Stimulated activated naive CD8-positive, alpha-beta T cell treated with anti-CD3 and anti-CD28 coated beads, Interleukin-15, Interleukin-2, amounts not matched to agents 100 U/mL and 50 U/mL, for 24 hours (primary cell): ENCODE results near the gene ZNF211.
A peak's percentile ranks its signal among the peaks of the same experiment; 100 is the strongest.

Source experiments
- ATAC-seq: fragments of 150-1000 bp; cut with Tn5 transposase; one replicate; pipeline ENCODE4 v1.10.0; 2021
- DNase-seq: peaks from one replicate; pipeline ENCODE4 v3.0.0; 2021

ZNF211 gene

GRCh38 chr19:57632987-57633831 lies at the start of gene ZNF211:
TSS of gene ZNF211 (plus strand) at chr19:57633168. CDS start at chr19:57633347, 179 bp downstream.
- peak; percentile 100 for ATAC-seq
- peak; percentile 83 for DNase-seq

DNA sequence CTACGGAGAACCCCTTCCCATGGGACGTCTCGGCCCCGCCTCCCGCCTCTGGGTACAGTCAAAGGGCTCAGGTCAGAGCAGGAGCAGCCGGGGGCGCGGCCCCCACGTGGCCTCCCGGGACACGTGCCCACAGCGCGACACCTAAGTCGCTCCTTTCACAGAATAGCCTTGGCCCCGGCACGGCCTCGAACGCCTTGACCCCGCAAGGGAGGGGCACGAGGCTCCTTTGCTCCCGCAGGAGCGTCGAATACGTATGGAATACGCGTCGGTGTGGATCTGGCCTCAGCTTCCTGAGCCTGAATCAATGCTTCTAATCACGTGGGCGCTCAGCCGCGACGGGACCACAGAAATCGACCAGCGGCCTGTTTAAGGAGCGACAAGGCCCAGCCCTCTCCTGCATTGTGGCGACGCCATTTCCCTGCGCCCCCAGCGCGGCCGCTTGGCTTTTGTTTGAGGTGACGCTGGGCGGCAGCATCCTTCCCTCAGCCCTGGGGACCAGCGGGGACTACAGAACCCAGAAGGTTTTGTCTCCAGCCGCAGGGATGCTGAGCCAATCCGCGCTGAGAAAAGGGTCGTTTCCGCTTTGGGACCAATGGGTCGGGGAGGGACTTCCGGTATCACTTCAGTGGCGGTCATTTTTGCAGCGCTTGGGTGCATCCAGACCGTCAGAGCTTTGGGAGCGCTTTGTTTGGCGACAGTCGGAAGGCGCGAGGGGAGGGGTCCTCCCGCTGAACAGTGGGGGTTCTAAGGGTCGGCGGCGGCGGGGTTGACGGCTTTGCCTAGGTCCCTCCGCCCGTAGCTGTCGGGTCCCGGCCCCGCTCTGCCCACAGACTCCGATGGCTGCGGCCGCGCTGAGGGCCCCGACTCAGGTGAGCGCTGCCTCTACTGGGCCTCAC lies 49.2 kb upstream of the ZNF211 start, which contains the start of gene ZIK1:
TSS of gene ZIK1 (plus strand) at position 625 of the 896 bp plus-strand sequence. CDS start at position 837, 212 bp downstream.
- DNase-seq, result peak; percentile 84
- peak; percentile 89 for ATAC-seq

GRCh38 chr19:57587529-57587928 lies 45.4 kb upstream of the ZNF211 start:
- DNase-seq, result no peak
- no peak for ATAC-seq

DNA sequence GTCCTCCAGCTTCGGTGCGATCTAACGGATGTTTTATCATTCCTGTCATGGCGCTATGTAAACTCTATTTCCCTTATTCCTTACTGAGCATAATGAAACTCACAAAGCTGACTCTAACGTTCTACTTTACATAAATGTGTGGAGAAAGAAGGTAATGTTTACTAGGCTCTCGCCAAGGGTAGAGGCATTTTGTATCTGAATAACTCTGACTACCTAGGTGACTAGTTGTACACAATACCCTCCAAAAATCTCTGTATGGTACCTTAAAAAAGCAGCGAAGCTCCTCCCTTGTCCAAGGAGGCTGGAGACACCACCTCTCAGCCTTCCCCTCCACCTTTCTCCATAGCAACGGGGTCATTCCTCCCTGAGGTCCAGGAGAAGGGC lies 33.6 kb upstream of the ZNF211 start:
- ATAC-seq, result peak; percentile 8
- no peak for DNase-seq

DNA sequence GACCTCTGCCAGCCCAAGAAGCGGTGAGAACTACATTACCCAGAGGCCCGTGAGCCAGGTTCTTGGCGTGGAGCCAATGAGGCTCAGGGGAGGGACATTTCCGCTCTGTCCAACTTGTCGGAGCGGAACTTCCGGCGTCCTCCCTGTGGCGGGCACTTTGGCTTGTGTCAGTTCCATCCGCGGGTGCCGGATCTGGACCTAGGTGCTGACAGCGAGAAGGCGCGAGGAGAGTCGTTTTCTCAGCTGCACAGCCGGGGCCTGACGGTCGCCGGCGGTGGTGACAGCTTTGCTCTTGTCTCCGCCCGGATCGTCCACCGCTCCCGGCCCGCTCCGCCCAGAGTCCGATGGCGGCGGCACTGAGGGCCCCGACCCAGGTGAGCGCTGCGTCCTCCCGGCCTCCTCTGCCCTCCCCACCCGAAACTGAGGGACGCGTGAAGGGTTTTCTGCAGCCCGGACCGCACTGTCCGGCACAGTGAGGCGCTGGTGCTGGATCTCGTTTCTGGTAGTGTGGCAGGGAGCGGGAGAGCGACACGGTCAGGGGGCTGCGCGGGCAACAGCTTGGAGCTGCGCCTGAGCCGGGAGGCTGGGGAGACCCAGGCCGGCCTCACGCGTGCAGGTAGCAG lies 33.1 kb upstream of the ZNF211 start, which contains the start of gene ZNF530:
TSS of gene ZNF530 (plus strand) at position 125 of the 623 bp plus-strand sequence. CDS start 4,461 bp downstream, outside the sequence.
- peak; percentile 90 for DNase-seq
- peak; percentile 99 for ATAC-seq

GRCh38 chr19:57606931-57607330 lies 26.0 kb upstream of the ZNF211 start:
- ATAC-seq (no peak), DNase-seq (no peak)

DNA sequence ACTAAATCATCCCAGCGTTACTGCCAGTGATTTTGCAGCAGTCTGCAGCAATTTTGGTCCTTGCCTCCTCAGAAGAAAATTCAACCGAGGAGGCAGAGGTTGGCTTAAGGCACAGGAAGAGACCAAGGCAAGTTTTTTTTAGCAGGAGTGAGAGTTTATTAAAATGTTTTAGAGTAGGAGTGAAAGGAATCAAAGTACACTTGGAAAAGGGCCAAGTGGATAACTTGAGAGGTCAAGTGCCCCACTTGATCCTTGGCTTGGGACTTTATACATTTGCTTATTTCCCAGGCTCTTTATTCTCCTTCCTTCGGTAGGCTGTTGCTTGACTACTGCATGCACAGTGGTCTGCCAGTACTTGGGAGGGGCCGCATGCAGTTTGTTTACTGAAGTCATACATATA lies 21.9 kb upstream of the ZNF211 start:
- no peak for ATAC-seq
- no peak for DNase-seq

- peak; percentile 92 for DNase-seq
- ATAC-seq, result peak; percentile 98
These were observed 18.8 kb upstream of the ZNF211 start, which contains the start of gene ZNF134 for GRCh38 chr19:57613941-57614743. TSS of gene ZNF134 (plus strand) at chr19:57614242. CDS start at chr19:57619469, 5,227 bp downstream.

- ATAC-seq (no peak), DNase-seq (no peak)
These were observed 17.6 kb upstream of the ZNF211 start for GRCh38 chr19:57615346-57615745.

DNA sequence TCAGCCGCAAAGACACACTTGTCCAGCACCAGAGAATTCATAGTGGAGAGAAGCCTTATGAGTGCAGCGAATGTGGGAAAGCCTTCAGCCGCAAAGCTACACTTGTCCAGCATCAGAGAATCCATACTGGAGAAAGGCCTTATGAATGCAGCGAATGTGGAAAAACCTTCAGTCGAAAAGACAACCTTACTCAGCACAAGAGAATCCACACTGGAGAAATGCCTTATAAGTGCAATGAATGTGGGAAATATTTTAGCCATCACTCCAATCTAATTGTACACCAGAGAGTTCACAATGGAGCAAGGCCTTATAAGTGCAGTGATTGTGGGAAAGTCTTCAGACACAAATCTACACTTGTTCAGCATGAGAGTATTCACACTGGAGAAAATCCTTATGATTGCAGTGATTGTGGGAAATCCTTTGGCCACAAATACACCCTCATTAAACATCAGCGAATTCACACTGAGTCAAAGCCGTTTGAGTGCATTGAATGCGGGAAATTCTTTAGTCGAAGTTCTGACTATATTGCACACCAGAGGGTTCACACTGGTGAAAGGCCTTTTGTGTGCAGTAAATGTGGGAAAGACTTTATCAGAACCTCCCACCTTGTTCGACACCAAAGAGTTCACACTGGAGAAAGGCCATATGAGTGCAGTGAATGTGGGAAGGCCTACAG lies 12.2 kb upstream of the ZNF211 start:
- no peak for DNase-seq
- ATAC-seq, result no peak

GRCh38 chr19:57623091-57623490 lies 9.9 kb upstream of the ZNF211 start:
- DNase-seq (no peak), ATAC-seq (no peak)

DNA sequence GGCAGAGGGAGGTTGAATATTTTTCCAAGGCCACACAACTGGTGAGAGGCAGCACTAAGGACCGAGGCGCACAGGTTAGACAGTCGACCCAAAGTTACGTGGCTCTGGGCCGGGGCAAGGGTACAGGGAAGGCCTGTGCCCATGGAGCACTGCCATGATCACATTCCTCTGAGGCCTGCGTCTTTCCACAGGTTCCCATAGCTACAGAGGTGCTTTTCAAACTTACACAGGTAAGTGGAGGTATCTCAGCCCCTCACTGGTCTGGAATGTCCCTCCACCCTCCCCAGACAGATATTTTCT lies 814 bp downstream of the ZNF211 start:
- no peak for DNase-seq
- ATAC-seq, result no peak

DNA sequence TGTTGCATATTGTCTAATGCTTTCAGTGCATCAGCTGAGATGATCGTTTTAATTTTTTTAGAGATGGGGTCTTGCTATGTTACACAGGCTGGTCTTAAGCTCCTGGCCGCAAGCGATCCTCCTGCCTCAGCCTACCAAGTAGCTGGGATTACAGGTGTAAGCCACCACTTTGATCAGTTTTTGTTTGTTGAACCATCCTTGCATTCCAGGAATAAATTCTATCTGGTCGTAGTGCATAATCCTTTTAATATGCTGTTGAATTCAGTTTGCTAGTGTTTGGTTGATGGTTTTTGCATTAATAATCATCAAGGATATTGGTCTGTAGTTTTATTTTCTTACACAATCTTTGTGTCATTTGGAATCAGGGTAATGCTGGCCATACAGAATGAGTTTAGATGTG lies 4.4 kb downstream of the ZNF211 start:
- DNase-seq, result no peak
- no peak for ATAC-seq

- ATAC-seq, result no peak
- DNase-seq, result no peak
These were observed 8.8 kb downstream of the ZNF211 start for GRCh38 chr19:57641715-57642234.

GRCh38 chr19:57642396-57643046 lies 9.6 kb downstream of the ZNF211 start:
- ATAC-seq, result no peak
- no peak for DNase-seq

- no peak for ATAC-seq
- no peak for DNase-seq
These were observed 10.8 kb downstream of the ZNF211 start for GRCh38 chr19:57643734-57644133.

DNA sequence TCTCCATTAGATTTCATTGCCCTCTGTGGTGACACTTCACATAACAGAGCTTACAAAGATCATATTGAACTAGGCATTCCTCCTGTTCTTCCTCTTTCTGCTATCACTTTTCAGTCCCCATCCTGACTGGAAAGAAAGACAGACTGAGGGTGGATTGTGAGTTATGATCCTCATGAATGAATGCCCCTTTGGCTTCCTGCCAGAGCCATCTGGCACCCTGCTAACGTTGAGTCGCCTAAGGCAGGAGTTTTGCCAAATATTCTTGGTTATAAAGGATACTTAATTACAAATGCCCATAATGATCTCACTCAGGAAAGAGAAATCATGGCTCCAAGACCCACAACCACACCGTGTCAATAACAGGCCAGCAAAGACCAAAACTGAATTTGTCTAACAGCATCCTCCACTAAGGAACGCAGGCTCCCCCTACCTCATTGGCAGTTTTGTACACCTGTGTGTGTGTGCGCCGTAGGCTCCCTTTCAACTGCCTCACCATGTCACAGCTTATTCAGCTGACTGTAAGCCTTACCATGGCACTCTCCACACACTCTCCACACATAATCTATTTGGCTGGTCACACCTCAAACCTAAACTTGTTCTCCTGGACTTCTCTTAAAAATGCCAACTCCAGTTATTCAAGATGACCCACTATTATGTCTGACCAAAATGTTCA lies 15.5 kb downstream of the ZNF211 start:
- DNase-seq, result no peak
- no peak for ATAC-seq

DNA sequence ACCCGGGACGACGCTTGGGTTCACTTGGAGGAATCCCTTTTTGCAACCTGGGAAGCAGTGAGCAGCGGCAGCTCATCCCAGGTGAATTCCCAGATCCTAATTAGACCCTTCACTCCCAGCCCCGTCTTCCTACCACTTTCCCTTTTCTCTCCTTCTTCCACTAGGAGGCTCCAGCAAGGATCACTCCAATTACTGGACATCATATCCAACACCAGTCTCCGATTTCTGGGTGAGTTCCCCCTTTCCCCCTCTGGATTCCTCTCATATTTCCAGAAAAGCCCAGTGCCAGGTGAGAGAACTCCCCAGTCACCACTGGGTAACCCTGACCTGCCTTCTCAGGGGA lies 18.7 kb downstream of the ZNF211 start:
- DNase-seq (no peak), ATAC-seq (no peak)

- ATAC-seq (no peak), DNase-seq (no peak)
These were observed 20.7 kb downstream of the ZNF211 start for GRCh38 chr19:57653689-57654088.

DNA sequence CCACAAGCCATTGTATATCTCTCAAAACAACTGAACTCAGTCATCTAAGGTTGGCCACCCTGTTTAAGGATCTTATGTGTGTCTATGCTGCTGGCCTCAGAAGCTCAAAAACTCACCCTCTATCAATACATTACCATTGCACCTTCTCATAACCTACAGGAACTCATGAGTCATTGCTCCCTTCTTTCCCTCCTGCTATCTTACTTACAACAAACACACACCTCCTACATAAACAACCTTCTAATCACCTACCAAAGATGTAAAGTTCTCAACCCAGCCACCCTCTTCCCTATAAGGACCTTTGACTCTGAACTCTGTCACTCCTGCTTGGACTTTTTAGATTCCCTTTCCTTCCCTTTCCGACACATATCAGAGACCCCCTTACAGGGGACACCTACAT lies 22.5 kb downstream of the ZNF211 start:
- no peak for ATAC-seq
- DNase-seq, result no peak
